Hepatocyte (in vitro differentiated cells): ENCODE measurements around the gene FKBP14. TPM values are rescaled to one million over a fixed set of nuclear protein-coding genes. Genes with fewer than 3 reads are reported as not detected.

Source experiments
- DNase-seq: peaks from one replicate; pipeline ENCODE4 v3.0.0-alpha.2; 2016; ENCODE audit warnings: low spot score
- H2AFZ ChIP-seq: fragments of 200-600 bp; sonication (generic); 2 replicates; pipeline ENCODE4 v1.6.0; 2016; ENCODE audit warnings: antibody characterized with exemption, mild to moderate bottlenecking
- H3K27ac ChIP-seq: fragments of 200-600 bp; sonication (generic); 2 replicates; pipeline ENCODE4 v1.5.1; 2016; ENCODE audit warnings: mild to moderate bottlenecking
- H3K27me3 ChIP-seq: fragments of 200-600 bp; sonication (generic); 2 replicates; pipeline ENCODE4 v1.6.1; 2016
- H3K36me3 ChIP-seq: fragments of 200-600 bp; sonication (generic); replicated peaks from 2 replicates; pipeline ENCODE4 v1.5.1; 2016; ENCODE audit warnings: low read depth; ENCODE audit not compliant: insufficient read depth
- H3K4me1 ChIP-seq: fragments of 200-600 bp; sonication (generic); 2 replicates; pipeline ENCODE4 v1.5.1; 2016; ENCODE audit warnings: mild to moderate bottlenecking, moderate library complexity; ENCODE audit not compliant: insufficient read depth
- H3K4me2 ChIP-seq: fragments of 200-600 bp; sonication (generic); 2 replicates; pipeline ENCODE4 v1.6.0; 2016
- H3K4me3 ChIP-seq: fragments of 200-600 bp; sonication (generic); 2 replicates; pipeline ENCODE4 v1.5.1; 2016; ENCODE audit warnings: mild to moderate bottlenecking
- H3K79me2 ChIP-seq: fragments of 200-600 bp; sonication (generic); 2 replicates; pipeline ENCODE4 v1.6.0; 2017; ENCODE audit warnings: mild to moderate bottlenecking
- H3K9me2 ChIP-seq: fragments of 200-600 bp; sonication (generic); replicated peaks from 2 replicates; pipeline ENCODE4 v1.6.0; 2017; ENCODE audit warnings: mild to moderate bottlenecking; ENCODE audit not compliant: insufficient read depth
- H3K9me3 ChIP-seq: fragments of 200-600 bp; sonication (generic); 2 replicates; pipeline ENCODE4 v1.5.1; 2016; ENCODE audit warnings: low read depth, mild to moderate bottlenecking
- H4K20me1 ChIP-seq: fragments of 200-600 bp; sonication (generic); 2 replicates; pipeline ENCODE4 v1.6.0; 2016; ENCODE audit warnings: mild to moderate bottlenecking; ENCODE audit not compliant: insufficient read depth, poor library complexity, severe bottlenecking
- EZH2 ChIP-seq: fragments of 200-600 bp; sonication (generic); IDR thresholded peaks from 2 replicates; pipeline ENCODE4 v1.6.1; 2016; ENCODE audit warnings: antibody characterized with exemption, mild to moderate bottlenecking, borderline replicate concordance
- EZH2phosphoT487 ChIP-seq: fragments of 200-600 bp; sonication (generic); IDR thresholded peaks from one replicate; pipeline ENCODE4 v1.6.1; 2018; ENCODE audit warnings: antibody characterized with exemption, mild to moderate bottlenecking, low read depth, moderate library complexity; ENCODE audit not compliant: unreplicated experiment, severe bottlenecking
- WGBS: methylation state at CpG from one replicate; pipeline ENCODE4 v1.1.6; 2016; ENCODE audit warnings: low lambda C conversion rate; ENCODE audit errors: missing lambda C conversion rate; 5-methylcytosine and 5-hydroxymethylcytosine counted together
- polyA plus RNA-seq: library from polyadenylated mRNA; unstranded; fragments of >200 nt; fragmentation: Nextera tagmentation; extraction: Ambion mirVana; gene quantifications from 2 replicates; pipeline ENCODE4 v1.2.1, GENCODE V29; 2016
- total RNA-seq: library from RNA; depleted of rRNA; stranded (reverse); fragments of >200 nt; gene quantifications from 2 replicates; pipeline ENCODE4 v1.2.3, GENCODE V29; 2014
- TF ChIP-seq, protein P1 (sequence below): fragments of 200-600 bp; sonication (generic); IDR thresholded peaks from 2 replicates; pipeline ENCODE4 v1.5.1; 2016; ENCODE audit warnings: antibody characterized with exemption, mild to moderate bottlenecking; ENCODE audit not compliant: poor library complexity

The FKBP14 gene
- total and polyA plus RNA-seq, 2 experiments from 2014 or later = 36.5 to 45.4 TPM

DNA sequence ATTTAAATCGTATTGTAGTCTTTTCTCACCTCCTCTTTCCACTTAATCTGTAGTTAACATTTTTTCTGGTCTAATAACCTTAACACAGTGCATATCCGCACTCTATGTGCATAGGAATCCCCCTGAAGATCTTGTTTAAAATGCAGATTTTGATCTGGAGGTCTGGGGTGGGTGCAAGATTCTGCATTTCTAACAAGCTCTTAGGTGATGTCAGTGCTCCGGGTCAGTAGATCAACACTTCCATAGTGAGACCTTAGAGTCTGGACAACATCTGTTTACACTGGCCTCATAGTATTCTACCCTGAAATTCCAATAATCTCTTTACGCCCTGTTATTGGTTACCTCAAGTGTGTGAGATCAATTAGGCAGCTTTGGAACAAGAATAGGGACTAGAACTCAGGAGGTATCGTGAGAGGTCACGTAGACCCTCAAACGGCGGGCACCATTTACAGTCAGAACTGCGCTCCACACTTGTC is 1.3 kb upstream of the FKBP14 start:
- Histone ChIP-seq H3K79me2 (peaks cover 69% of the 10 kb centered on the region), H2AFZ (peak overlapping the region; percentile 56), H3K4me2 (peak overlapping the region; percentile 77), H3K27ac (peak overlapping the region; percentile 81), H3K4me3 (peak overlapping the region; percentile 47), H3K4me1 (peaks cover 33% of the 10 kb centered on the region), H3K36me3 (no peaks in the 10 kb centered on the region), H4K20me1 (peaks cover 12% of the 10 kb centered on the region), H3K9me2 (no peaks in the 10 kb centered on the region), H3K27me3 (no peaks in the 10 kb centered on the region), H3K9me3 (no peaks in the 10 kb centered on the region)
- TF ChIP-seq EZH2 = no peak
- TF ChIP-seq EZH2phosphoT487 = no peak
- TF ChIP-seq, protein P1, sequence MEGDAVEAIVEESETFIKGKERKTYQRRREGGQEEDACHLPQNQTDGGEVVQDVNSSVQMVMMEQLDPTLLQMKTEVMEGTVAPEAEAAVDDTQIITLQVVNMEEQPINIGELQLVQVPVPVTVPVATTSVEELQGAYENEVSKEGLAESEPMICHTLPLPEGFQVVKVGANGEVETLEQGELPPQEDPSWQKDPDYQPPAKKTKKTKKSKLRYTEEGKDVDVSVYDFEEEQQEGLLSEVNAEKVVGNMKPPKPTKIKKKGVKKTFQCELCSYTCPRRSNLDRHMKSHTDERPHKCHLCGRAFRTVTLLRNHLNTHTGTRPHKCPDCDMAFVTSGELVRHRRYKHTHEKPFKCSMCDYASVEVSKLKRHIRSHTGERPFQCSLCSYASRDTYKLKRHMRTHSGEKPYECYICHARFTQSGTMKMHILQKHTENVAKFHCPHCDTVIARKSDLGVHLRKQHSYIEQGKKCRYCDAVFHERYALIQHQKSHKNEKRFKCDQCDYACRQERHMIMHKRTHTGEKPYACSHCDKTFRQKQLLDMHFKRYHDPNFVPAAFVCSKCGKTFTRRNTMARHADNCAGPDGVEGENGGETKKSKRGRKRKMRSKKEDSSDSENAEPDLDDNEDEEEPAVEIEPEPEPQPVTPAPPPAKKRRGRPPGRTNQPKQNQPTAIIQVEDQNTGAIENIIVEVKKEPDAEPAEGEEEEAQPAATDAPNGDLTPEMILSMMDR = no peak
- DNase-seq = no peak
- 3% methylated on average over 9 of the region's 9 CpGs for WGBS

DNA sequence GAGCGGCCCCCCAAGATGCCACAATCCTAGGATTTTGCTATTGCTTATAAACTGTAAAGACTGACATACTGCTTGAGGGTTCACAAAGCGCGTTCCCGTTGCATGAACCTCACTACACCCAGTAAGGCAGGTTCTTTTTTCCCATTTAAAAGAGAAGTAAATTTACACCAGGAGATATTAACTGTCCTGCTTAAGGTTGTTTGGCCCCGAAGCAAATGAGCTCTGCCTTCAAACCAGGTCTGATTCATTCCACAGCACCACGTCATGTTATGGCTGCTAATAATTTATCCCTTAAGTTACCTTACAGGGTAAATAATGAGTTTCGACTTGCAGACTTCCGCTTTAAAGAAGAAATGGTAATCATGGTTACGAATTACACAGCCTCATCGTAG is 559 bp upstream of the FKBP14 start:
- H3K27ac ChIP-seq = peak overlapping the region; percentile 81
- no peaks in the 10 kb centered on the region for H3K27me3 ChIP-seq
- peak overlapping the region; percentile 77 for H3K4me2 ChIP-seq
- peaks cover 9% of the 10 kb centered on the region for H4K20me1 ChIP-seq
- peak overlapping the region; percentile 47 for H3K4me3 ChIP-seq
- no peaks in the 10 kb centered on the region for H3K9me2 ChIP-seq
- peaks cover 69% of the 10 kb centered on the region for H3K79me2 ChIP-seq
- no peaks in the 10 kb centered on the region for H3K36me3 ChIP-seq
- H3K9me3 ChIP-seq = no peaks in the 10 kb centered on the region
- TF ChIP-seq EZH2phosphoT487 (no peak), EZH2 (no peak)
- TF ChIP-seq, protein P1 = no peak
- WGBS = 2% methylated on average over 10 of the region's 10 CpGs
- H2AFZ ChIP-seq = peak overlapping the region; percentile 56
- peak; percentile 70 for DNase-seq
- peaks cover 27% of the 10 kb centered on the region for H3K4me1 ChIP-seq

DNA sequence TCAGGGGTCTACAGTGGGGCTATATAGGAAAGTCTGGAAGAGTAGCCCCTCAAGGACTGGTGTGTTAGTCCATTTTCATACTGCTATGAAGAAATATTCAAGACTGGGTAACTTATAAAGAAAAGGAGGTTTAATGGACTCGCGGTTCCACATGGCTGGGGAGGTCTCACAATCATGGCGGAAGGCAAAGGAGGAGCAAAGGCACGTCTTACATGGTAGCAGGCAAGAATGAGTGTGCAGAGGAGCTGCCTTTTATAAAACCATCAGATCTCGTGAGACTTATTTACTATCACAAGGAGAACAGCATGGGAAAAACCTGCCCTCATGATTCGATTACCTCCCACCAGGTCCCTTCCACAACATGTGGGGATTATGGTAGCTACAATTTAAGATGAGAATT is 3.0 kb downstream of the FKBP14 start:
- H3K4me3 ChIP-seq = no peak overlapping the region
- H3K9me3 ChIP-seq = no peaks in the 10 kb centered on the region
- peak overlapping the region; percentile 20 for H3K4me2 ChIP-seq
- H3K4me1 ChIP-seq = peaks cover 10% of the 10 kb centered on the region
- TF ChIP-seq, protein P1 = no peak
- no peak for TF ChIP-seq EZH2phosphoT487
- TF ChIP-seq EZH2 = no peak
- 96% methylated on average over 6 of the region's 6 CpGs for WGBS
- H3K27ac ChIP-seq = no peak overlapping the region
- H2AFZ ChIP-seq = no peak overlapping the region
- no peaks in the 10 kb centered on the region for H3K27me3 ChIP-seq
- H3K9me2 ChIP-seq = no peaks in the 10 kb centered on the region
- DNase-seq = no peak
- H3K79me2 ChIP-seq = peaks cover 41% of the 10 kb centered on the region
- no peaks in the 10 kb centered on the region for H4K20me1 ChIP-seq
- no peaks in the 10 kb centered on the region for H3K36me3 ChIP-seq

- no peak for DNase-seq
- Histone ChIP-seq H3K4me1 (peaks cover 10% of the 10 kb centered on the region), H3K79me2 (peaks cover 41% of the 10 kb centered on the region), H3K27ac (no peak overlapping the region), H4K20me1 (no peaks in the 10 kb centered on the region), H3K4me2 (peak overlapping the region; percentile 20), H2AFZ (no peak overlapping the region), H3K9me2 (no peaks in the 10 kb centered on the region), H3K27me3 (no peaks in the 10 kb centered on the region), H3K4me3 (no peak overlapping the region), H3K9me3 (no peaks in the 10 kb centered on the region), H3K36me3 (no peaks in the 10 kb centered on the region)
- TF ChIP-seq EZH2 = no peak
- TF ChIP-seq, protein P1 = no peak
- no peak for TF ChIP-seq EZH2phosphoT487
These were observed 3.5 kb downstream of the FKBP14 start for GRCh38 chr7:30022991-30023390.
